ENCODE data around the gene PRICKLE4. TPM values are rescaled to one million over a fixed set of nuclear protein-coding genes. Genes with fewer than 3 reads are reported as not detected.
A peak's percentile ranks its signal among the peaks of the same experiment; 100 is the strongest.

PRICKLE4 gene
- total and polyA plus RNA-seq, 2 experiments from 2014 or later = 2.1 TPM; not detected in 1

- WGBS, 2 experiments (ENCODE audit: low coverage in 1 of 2, low lambda C conversion rate in 2 of 2, missing lambda C conversion rate in 2 of 2) = 94 to 96% methylated on average over 13 of the region's 13 CpGs
Observed at GRCh38 chr6:41775293-41775882, 5.2 kb upstream of the PRICKLE4 start.

GRCh38 chr6:41777551-41778285 lies 2.9 kb upstream of the PRICKLE4 start:
- TF ChIP-seq EZH2 (IDR thresholded peaks at IDR 0.05; ENCODE audit: insufficient read depth, poor library complexity, severe bottlenecking) = no peak
- TF ChIP-seq EZH2phosphoT487 (IDR thresholded peaks at IDR 0.05; ENCODE audit: insufficient read depth, low read depth) = no peak
- Histone ChIP-seq H3K9me2 (ENCODE audit: insufficient read depth) (no peaks in the 10 kb centered on the region), H3K36me3 (ENCODE audit: low read depth) (peaks cover 8% of the 10 kb centered on the region; the same call in 1 of the 2 replicates), H3K4me1 (ENCODE audit: insufficient read depth) (peaks cover 13% of the 10 kb centered on the region; the same call in 1 of the 2 replicates), H3K27me3 (replicated peaks; ENCODE audit: insufficient read depth) (no peaks in the 10 kb centered on the region), H3K27ac (no peak overlapping the region), H3K9ac (no peak overlapping the region), H3K4me3 (no peak overlapping the region), H3K4me2 (ENCODE audit: unreplicated experiment) (no peak overlapping the region), H3F3A (ENCODE audit: insufficient read depth) (no peaks in the 10 kb centered on the region), H3K79me2 (ENCODE audit: insufficient read depth) (peaks cover 7% of the 10 kb centered on the region; the same call in 1 of the 2 replicates), H4K20me1 (ENCODE audit: insufficient read depth) (no peaks in the 10 kb centered on the region), H2AFZ (no peak overlapping the region), H3K9me3 (ENCODE audit: low read depth) (no peaks in the 10 kb centered on the region)
- no peak for DNase-seq
- 95 to 98% methylated on average over 5 of the region's 5 CpGs for WGBS, 2 experiments (ENCODE audit: low coverage in 1 of 2, low lambda C conversion rate in 2 of 2, missing lambda C conversion rate in 2 of 2)
- in situ Hi-C loops (cut with MboI) = no loop called here

More at GRCh38 chr6:41775293-41775882, 5.2 kb upstream of the PRICKLE4 start:
- Histone ChIP-seq H3K9ac (no peak overlapping the region), H3K27ac (no peak overlapping the region), H3K27me3 (replicated peaks; ENCODE audit: insufficient read depth) (no peaks in the 10 kb centered on the region), H3K4me2 (ENCODE audit: unreplicated experiment) (no peak overlapping the region), H3K9me2 (ENCODE audit: insufficient read depth) (no peaks in the 10 kb centered on the region), H3K4me3 (no peak overlapping the region), H3F3A (ENCODE audit: insufficient read depth) (no peaks in the 10 kb centered on the region), H4K20me1 (ENCODE audit: insufficient read depth) (no peaks in the 10 kb centered on the region), H3K36me3 (ENCODE audit: low read depth) (peaks cover 13% of the 10 kb centered on the region; the same call in 1 of the 2 replicates), H2AFZ (no peak overlapping the region), H3K4me1 (ENCODE audit: insufficient read depth) (peaks cover 9% of the 10 kb centered on the region; the same call in 1 of the 2 replicates), H3K79me2 (ENCODE audit: insufficient read depth) (peaks cover 7% of the 10 kb centered on the region; the same call in 1 of the 2 replicates), H3K9me3 (ENCODE audit: low read depth) (no peaks in the 10 kb centered on the region)
- in situ Hi-C loops (cut with MboI) = no loop called here
- DNase-seq = no peak
- TF ChIP-seq EZH2 (IDR thresholded peaks at IDR 0.05; ENCODE audit: insufficient read depth, poor library complexity, severe bottlenecking) (no peak), EZH2phosphoT487 (IDR thresholded peaks at IDR 0.05; ENCODE audit: insufficient read depth, low read depth) (no peak)

GRCh38 chr6:41778895-41779294 lies 1.7 kb upstream of the PRICKLE4 start:
- no peak overlapping the region for H3K27ac ChIP-seq
- peak overlapping the region; percentile 88 for H3K4me3 ChIP-seq
- H2AFZ ChIP-seq = peak overlapping the region; percentile 88
- no peak for DNase-seq
- no peaks in the 10 kb centered on the region for H3F3A ChIP-seq (ENCODE audit: insufficient read depth)
- H3K79me2 ChIP-seq (ENCODE audit: insufficient read depth) = peaks cover 7% of the 10 kb centered on the region; the same call in 1 of the 2 replicates
- 56 to 63% methylated on average over 6 of the region's 6 CpGs for WGBS, 2 experiments (ENCODE audit: low coverage in 1 of 2, low lambda C conversion rate in 2 of 2, missing lambda C conversion rate in 2 of 2)
- H3K4me2 ChIP-seq (ENCODE audit: unreplicated experiment) = peak overlapping the region; percentile 97
- no peaks in the 10 kb centered on the region for H3K27me3 ChIP-seq (replicated peaks; ENCODE audit: insufficient read depth)
- no peak for TF ChIP-seq EZH2phosphoT487 (IDR thresholded peaks at IDR 0.05; ENCODE audit: insufficient read depth, low read depth)
- no peak for TF ChIP-seq EZH2 (IDR thresholded peaks at IDR 0.05; ENCODE audit: insufficient read depth, poor library complexity, severe bottlenecking)
- peak overlapping the region; percentile 84 for H3K9ac ChIP-seq
- H3K36me3 ChIP-seq (ENCODE audit: low read depth) = peaks cover 8% of the 10 kb centered on the region; the same call in 1 of the 2 replicates
- H3K9me2 ChIP-seq (ENCODE audit: insufficient read depth) = no peaks in the 10 kb centered on the region
- no peaks in the 10 kb centered on the region for H3K9me3 ChIP-seq (ENCODE audit: low read depth)
- H3K4me1 ChIP-seq (ENCODE audit: insufficient read depth) = peaks cover 13% of the 10 kb centered on the region; the same call in 1 of the 2 replicates
- no peaks in the 10 kb centered on the region for H4K20me1 ChIP-seq (ENCODE audit: insufficient read depth)
- in situ Hi-C loops (cut with MboI) = no loop called here

GRCh38 chr6:41779336-41779735 lies 1.2 kb upstream of the PRICKLE4 start:
- Histone ChIP-seq H3K79me2 (ENCODE audit: insufficient read depth) (peaks cover 7% of the 10 kb centered on the region; the same call in 1 of the 2 replicates), H3K9me3 (ENCODE audit: low read depth) (no peaks in the 10 kb centered on the region), H3F3A (ENCODE audit: insufficient read depth) (no peaks in the 10 kb centered on the region), H3K36me3 (ENCODE audit: low read depth) (peaks cover 6% of the 10 kb centered on the region; the same call in 1 of the 2 replicates), H3K4me3 (peak overlapping the region; percentile 88), H3K27ac (no peak overlapping the region), H4K20me1 (ENCODE audit: insufficient read depth) (no peaks in the 10 kb centered on the region), H2AFZ (peak overlapping the region; percentile 88), H3K9me2 (ENCODE audit: insufficient read depth) (no peaks in the 10 kb centered on the region), H3K27me3 (replicated peaks; ENCODE audit: insufficient read depth) (no peaks in the 10 kb centered on the region), H3K9ac (peak overlapping the region; percentile 84), H3K4me1 (ENCODE audit: insufficient read depth) (peaks cover 13% of the 10 kb centered on the region; the same call in 1 of the 2 replicates), H3K4me2 (ENCODE audit: unreplicated experiment) (peak overlapping the region; percentile 97)
- peak; percentile 11 for DNase-seq
- in situ Hi-C loops (cut with MboI) = no loop called here
- TF ChIP-seq EZH2 (IDR thresholded peaks at IDR 0.05; ENCODE audit: insufficient read depth, poor library complexity, severe bottlenecking) (no peak), EZH2phosphoT487 (IDR thresholded peaks at IDR 0.05; ENCODE audit: insufficient read depth, low read depth) (no peak)
- 1 to 2% methylated on average over 5 to 13 of the region's 16 CpGs for WGBS, 2 experiments (ENCODE audit: low coverage in 1 of 2, low lambda C conversion rate in 2 of 2, missing lambda C conversion rate in 2 of 2)

Measured in GM23248 (cell line).